ENCODE results near the gene TIAM1. TPM values are rescaled to one million over a fixed set of nuclear protein-coding genes. Genes with fewer than 3 reads are reported as not detected.

The TIAM1 gene, protein sequence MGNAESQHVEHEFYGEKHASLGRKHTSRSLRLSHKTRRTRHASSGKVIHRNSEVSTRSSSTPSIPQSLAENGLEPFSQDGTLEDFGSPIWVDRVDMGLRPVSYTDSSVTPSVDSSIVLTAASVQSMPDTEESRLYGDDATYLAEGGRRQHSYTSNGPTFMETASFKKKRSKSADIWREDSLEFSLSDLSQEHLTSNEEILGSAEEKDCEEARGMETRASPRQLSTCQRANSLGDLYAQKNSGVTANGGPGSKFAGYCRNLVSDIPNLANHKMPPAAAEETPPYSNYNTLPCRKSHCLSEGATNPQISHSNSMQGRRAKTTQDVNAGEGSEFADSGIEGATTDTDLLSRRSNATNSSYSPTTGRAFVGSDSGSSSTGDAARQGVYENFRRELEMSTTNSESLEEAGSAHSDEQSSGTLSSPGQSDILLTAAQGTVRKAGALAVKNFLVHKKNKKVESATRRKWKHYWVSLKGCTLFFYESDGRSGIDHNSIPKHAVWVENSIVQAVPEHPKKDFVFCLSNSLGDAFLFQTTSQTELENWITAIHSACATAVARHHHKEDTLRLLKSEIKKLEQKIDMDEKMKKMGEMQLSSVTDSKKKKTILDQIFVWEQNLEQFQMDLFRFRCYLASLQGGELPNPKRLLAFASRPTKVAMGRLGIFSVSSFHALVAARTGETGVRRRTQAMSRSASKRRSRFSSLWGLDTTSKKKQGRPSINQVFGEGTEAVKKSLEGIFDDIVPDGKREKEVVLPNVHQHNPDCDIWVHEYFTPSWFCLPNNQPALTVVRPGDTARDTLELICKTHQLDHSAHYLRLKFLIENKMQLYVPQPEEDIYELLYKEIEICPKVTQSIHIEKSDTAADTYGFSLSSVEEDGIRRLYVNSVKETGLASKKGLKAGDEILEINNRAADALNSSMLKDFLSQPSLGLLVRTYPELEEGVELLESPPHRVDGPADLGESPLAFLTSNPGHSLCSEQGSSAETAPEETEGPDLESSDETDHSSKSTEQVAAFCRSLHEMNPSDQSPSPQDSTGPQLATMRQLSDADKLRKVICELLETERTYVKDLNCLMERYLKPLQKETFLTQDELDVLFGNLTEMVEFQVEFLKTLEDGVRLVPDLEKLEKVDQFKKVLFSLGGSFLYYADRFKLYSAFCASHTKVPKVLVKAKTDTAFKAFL (N-terminal part only)
- total RNA-seq, result under 0.01 and 0.22 TPM in 2 replicates

DNA sequence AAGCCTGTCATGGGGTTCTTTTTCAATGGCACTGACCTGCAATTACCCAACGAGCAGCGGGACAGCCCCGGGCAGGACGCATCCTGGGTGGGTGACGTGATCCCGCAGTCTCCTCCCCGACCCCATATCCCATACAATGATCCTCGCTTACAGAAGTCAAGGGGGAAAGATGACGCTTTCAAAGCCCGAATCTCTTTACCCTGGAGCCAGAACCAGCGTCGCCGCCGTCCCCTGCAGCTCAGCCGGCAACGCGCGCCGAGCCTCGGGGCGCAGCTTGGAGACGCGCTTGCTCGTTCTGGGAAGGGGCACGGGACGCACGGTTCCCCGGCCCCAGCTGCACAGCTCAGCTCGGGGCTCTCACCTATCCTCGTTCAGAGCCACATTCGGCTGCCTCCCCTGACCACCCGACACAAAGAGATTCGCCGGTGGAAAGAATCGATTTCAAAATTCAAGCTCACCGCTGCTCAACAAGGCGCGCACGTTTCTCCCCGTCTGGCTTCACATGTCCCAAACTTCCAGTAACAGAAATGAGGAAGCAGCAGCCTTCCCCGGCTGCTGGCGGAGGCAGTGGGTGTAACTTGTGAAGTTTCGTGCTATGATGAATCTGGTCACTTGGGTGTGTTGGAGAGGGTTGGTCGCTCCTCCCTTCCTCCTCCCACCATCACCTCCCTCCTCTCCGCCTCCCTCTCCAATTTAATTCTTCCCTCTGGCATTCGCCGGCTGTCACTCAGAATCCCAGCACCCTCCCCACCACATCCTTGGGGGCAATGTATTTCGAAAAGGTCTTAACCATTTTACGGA, at the start of gene TIAM1:
Gene TIAM1, minus strand, starts transcription at position 582 of the 801 bp plus-strand sequence. CDS start 77,289 bp downstream, outside the sequence.
- peak in 1 of 2 donors; percentile 21 for DNase-seq (ENCODE audit: low read depth in 2 of 2)

DNA sequence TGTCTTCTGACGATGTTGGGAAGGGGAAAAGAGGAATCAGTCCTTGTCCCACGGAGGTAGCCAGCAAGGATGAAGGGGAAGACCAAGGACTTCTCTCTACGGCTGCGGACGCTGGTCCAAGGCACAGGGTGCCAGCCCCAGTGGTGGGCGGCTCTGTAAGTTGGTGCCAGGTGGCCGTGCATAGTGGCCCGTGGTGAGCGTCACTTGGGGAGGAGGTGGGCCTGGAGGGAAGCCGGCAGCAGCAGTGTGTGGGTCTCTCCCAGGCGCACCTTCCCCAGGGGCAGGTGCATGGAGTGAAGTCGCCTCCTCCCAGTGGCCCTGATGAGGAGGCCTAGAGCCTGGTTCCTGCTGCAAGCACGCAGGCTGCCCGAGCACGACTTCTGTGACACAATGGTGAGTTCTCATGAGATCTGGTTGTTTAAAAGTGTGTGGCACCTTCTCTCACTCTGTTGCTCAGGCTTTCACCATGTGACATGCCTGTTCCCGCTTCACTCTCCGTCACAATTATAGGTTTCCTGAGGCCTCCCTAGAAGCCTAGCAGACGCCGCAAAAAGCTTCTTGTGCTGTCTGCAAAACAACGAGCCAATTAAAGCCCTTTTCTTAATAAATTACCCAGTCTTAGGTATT, 43.6 kb upstream of the TIAM1 start:
- DNase-seq (ENCODE audit: low read depth in 2 of 2), result no peak

DNA sequence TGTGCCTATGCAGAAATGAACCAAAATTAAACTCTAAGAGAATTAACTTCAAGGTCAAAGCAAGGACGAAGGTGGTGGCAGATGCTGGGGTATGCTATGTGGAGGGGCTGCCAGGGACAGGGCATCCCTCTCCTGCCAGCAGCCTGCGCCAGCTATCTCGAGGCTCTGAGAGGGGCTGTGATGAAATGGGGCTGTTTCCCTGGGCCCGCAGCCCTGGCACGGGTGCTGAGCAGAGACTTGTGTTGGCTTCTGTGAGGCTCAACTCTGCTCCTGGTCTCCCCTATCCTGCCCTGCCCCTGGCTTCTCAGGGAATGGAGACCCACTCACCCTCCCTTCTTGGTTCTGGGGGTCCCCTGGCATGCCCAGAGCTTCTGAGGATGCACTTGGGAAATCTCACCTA, 41.9 kb upstream of the TIAM1 start:
- no peak for DNase-seq (ENCODE audit: low read depth in 2 of 2)

DNA sequence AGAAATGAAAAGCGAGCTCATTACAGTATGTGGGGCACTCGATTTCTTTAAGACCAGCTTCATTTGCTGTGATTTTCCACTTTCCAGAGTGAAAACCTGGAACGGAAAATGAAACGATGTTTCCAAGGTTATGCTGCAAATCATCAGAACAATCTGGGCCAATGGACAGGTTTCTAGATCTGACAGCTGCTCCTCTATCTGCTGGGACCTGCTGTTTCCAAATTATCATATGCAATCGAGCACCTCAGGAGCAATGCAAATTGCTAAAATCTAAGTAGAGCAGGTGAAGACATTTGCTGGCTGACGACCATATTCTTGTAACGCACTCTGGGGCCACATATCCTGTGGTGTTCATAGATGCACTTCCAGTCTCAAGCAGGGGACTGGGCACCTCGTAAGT, 39.7 kb upstream of the TIAM1 start:
- DNase-seq (ENCODE audit: low read depth in 2 of 2), result no peak

DNA sequence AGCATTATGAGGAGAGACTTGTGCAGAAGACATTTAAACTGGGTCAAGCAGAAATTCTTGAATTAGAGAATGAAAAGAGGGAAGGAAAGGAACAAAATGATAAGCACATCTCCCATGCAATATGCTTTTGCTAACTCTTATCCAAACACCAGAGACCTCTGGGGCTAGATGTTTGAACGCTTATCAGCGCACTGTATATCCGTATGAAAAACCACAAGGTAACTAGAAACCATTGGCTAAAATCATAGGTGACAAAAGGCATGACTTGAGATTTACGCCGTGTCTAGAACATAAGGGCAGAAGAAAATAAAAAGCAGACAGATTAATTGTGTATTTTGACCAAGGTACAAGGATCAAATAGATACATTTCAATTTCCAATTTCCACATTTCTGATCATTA, 38.0 kb upstream of the TIAM1 start:
- no peak for DNase-seq (ENCODE audit: low read depth in 2 of 2)

DNA sequence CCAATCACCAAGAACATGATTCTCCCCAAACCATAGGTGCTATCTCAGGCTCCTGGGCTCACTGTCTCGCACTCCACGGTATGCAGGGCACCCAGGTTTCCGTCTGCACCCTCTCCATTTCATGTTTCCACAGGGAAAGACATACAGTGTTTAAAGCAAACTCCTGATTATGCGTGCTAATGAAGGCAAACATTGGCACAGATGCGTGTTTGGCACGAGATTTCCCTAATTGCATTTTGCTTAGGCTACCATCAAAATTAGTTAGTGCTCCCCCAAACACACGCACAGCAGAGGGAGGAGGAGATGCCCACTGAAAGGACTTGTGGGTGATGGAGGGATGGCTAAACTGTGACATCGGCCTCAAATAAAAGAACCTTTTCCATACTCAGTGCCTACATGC, 32.2 kb upstream of the TIAM1 start:
- DNase-seq (ENCODE audit: low read depth in 2 of 2), result no peak

DNA sequence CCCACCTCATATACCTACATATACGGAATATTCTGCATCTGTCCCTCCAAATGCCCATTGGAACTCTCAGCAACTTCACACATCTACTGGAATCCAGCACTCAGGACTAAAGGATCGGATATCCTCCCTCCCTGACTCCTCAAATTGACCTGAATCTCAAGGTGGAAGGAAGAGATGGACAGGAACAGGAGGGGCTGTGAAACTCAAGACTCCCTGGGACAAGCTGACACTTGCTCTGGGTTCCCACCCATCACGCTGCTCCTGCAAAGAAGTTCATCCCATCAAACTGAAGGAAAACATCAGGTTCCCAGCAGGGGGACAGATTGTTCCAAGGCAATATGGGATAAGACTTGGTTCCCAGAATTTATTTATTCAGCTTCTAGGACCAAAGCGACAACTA, 30.3 kb upstream of the TIAM1 start:
- DNase-seq (ENCODE audit: low read depth in 2 of 2), result no peak

DNA sequence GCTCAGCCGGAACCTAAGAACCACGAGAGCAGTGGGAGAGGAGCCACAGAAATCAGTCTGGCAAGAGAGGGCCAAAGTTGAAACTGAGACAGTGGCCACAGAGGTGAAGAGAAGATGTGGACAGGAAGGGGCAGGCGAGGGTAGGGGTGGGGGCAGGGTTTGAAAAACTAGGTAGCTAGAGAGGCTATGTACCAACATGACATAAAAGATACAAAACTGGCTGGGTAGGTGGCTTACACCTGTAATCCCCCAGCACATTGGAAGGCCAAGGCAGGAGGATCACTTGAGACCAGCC, 28.4 kb upstream of the TIAM1 start:
- no peak for DNase-seq (ENCODE audit: low read depth in 2 of 2)

DNA sequence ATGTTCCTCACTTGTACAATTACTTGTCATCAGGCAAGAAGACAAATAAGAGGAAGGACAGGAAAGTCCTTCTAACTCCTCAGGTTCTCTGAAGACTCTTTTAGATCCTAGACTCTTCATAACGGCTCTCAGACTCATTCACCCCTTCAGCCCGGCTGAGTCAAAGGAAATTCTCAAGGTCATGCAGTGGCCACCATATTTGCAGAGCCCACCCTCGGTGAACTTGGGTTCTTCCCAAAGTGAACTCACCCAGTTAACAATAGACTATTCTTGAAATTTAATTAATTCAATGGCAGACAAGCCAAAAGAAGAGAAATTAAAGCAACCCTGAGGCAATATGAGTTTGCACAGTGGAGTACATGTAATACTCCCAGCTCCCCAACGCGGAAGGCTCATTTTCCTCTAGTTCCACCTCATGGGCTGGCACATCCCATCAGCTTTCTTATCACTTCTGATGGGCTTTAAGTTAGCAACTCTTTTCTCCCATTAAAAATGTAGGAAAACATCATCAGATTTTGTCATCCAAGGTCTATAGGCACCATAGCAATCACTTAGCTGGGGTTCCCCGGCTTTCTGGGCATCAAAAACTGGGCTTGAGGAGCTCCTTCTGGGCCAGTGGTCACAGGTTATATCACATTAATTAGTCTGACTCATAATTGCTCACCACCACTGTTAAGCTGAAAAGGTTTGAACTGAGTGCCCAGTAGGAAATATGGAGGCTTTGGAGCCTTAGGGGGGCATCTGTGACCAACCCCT, 27.8 kb upstream of the TIAM1 start:
- no peak for DNase-seq (ENCODE audit: low read depth in 2 of 2)

DNA sequence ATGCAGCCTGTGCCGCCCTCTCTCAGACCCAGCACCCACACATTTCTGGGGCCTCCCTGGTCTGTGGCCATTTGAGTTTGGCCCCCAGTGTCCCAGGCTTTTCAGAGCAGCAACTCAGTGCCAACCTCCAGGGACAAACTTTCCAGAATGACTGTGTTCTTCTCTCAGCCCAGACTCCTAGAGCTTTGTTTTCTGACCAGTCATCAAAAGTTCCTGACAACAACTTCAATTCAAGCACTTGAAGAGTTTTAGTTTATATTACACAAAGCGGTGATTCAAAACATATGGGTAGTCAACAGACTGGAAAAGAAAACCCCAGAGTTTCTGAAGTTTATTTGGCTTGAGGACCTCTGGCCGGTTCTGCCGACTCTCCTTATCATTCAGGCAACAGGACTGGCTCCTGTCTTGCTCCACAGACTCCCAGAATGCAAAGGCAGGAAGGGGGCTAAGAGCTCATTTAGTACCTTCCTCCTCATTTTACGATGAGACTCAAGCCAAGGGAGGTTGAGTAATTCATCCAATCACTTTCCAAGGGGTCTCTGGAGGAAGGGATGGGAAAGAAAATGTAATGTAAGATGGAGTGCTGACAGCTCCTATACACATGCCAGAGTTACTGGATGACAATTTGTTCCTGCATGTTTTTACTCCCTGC, 27.0 kb upstream of the TIAM1 start:
- DNase-seq (ENCODE audit: low read depth in 2 of 2), result no peak

DNA sequence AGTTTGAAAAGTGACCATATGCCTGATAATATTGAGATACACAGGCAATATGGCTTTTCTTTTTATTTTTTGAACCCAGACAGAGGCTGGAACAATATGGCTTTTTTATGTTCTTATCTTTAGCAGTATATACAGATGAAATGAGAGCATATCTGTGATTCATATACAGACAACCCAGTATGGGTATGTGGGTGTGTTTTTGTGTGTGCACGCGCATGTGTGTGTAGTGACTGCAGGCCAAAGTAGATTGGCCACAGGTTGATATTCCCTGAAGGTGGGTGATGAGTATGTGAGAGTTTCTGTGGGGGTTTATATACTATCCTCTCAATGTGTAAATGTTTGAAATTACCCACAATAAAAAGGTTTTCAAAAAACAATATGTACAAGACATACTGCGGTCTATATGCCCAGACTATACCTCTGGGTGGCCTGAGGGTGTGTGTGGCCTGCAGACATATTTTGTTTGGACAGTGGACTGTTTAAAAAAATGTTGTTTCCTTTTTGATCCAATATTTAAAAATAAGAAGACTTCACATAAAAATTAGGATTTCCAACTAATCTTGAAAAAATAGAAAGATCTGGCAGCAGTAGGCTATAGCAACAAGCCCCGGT, 26.3 kb upstream of the TIAM1 start:
- DNase-seq (ENCODE audit: low read depth in 2 of 2), result no peak

DNA sequence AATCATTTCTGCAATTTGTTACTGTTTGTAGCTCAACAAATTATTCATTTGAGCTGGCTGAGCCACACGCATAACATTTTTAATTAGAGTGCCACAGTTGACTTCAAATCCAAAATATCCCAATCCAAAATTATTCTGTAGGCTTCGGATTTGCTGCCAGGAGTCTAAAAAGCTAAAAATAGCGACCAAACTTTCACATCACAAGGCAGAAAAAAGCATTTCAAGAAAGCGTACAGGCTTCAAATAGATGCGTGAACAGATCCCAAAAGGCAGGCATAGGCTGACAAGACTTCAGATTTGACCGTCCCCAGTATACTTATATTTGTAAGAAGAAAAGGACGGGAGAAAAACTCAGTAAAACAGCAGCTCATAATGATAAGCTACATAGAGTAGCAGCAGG, 24.3 kb upstream of the TIAM1 start:
- no peak for DNase-seq (ENCODE audit: low read depth in 2 of 2)

DNA sequence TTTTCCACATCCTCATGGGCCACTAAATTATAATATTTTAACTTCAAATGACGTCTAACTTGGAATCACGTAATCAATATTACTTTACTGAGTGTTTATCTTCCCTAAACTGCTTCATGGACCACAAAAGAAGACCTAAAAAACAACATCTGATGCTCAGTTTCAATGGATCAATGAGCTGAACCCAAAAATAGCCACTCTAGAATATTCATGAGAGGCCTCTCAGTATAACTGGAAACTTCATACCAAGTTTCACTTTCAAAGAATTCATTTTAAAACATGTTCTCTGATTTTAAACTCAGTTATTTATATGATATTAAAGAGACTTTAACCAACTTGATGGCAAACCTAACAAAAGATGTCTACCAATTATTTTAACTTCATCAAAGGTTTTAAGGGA, 23.7 kb upstream of the TIAM1 start:
- DNase-seq (ENCODE audit: low read depth in 2 of 2), result no peak

DNA sequence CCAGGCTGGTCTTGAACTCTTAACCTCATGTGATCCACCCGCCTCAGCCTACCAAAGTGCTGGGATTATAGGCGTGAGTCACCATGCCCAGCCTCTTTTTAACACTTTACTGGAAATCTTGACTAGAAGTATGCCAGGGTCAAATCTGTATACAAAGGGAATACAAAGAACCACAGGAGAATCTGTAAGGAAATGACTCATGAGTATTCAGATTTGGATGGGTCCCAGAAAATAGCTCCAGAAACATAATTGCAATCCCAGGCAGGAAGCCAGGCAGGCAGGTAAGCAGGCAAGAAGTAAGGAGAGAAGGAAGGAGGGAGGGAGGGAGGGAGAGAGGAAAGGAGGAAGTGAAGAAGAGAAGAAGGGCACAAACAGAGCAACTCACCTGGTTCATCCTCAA, 22.8 kb upstream of the TIAM1 start:
- DNase-seq (ENCODE audit: low read depth in 2 of 2), result peak in 1 of 2 donors; percentile 71

DNA sequence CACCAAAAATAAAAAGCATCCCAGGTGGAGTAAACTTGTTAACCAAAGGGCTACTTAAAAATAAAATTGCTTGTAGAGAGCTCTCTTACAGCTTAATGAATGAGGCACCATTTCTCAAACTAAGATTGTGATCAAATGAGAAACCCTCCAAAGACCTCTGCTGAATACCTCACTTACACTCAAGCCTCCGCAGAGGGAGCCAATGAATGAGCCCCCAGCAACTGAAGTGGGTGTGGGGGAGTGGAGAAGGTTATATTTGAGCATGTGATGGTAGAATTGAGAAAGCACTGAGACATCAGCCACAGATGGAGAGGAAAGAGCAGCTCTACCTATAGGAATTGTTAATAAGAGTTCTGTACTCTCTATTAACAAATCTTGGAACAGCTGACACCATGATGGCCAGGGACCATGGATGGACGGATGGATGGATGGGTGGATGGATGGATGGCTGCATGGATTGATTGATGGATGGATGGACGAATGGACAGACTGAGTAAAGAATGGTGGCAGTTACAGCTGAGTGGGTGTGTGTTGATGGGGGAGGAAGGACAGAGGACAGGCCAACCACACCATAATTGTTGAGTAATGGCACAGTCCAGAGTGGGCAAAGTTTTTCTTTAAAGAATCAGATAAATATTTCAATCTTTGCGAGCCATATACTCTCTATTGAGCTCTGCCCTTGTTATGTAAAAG, 20.3 kb upstream of the TIAM1 start:
- no peak for DNase-seq (ENCODE audit: low read depth in 2 of 2)

DNA sequence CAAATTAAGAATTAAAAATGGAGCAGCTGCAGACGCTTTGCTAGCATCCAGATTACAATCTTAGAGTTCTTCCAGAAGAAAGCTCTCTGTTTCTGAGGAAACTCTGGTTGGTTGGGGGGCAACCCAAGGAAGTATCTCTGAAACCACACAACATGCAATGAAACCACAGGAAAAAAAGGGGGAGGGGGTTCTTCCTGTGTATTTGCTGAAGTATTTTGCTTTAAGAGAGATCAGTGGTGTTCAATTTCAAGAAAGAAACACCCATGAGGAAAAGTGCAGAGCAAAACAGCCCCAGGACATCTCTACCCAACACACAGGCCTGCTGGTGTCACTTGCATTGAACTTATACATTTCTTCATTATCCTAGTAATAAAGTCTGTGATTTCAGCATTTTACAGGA, 19.7 kb upstream of the TIAM1 start:
- DNase-seq (ENCODE audit: low read depth in 2 of 2), result no peak

DNA sequence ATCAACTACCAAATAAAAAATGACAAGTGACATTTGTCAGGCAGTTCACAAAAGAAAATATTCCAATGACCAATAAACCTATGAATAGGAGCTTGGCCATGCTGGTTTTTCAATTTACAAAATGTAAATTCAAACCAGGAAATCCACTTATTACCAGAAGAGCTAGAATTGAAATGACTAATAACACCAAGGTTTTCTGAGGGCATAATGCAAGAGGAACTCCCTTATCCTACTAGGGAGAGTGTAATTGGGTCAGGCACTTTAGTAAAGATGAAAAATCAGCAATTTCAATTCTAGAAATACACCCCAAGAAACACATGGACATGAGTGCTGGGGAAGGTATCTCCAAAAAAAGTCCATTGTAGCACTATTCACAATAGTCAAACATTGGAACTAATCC, 16.7 kb upstream of the TIAM1 start:
- DNase-seq (ENCODE audit: low read depth in 2 of 2), result no peak

DNA sequence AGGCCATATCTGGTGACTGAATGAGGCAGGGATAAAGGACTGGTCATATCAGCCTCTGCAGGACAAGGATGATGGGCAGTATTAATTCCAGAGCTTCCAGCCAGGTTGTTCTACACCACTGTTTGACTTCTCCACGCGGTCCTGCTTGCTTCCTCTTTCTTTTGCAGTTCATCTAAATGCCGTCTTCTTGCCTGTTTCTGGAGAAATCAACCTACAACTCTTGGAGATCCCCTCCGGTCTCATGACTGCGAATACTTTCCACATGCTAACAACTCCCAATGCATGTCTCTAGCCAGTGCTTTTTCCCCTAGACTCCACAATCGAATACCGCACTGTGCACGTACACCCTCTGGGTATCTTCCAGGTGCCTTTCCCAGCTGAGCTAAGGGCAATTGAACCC, 14.1 kb upstream of the TIAM1 start:
- no peak for DNase-seq (ENCODE audit: low read depth in 2 of 2)

DNA sequence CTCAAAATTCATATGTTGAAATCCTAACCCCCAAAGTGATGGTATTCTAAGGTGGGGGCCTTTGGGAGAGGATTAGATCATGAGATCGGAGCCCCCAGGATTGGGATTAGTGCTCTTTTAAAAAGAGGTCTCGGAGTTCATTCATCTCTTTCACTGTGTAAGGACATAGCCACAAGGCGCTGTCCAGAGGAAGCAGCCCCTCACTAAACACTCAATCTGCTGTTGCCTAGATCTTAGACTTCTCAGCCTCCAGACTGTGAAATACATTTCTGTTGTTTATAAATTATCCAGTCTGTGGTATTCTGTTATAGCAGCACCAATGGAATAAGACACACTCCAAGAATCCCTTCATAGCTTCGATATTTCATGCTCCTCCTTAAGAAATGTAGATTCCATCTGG, 12.4 kb upstream of the TIAM1 start:
- no peak for DNase-seq (ENCODE audit: low read depth in 2 of 2)

All from lung microvascular endothelial cell (primary cell).